Measurements from ENCODE around the gene RAB28. TPM values are rescaled to one million over a fixed set of nuclear protein-coding genes. Genes with fewer than 3 reads are reported as not detected.

RAB28 gene
- total RNA-seq, 4 donors from 2014 or later: 18.7 to 34.2 (median 20.1) TPM

GRCh38 chr4:13483768-13484121, 395 bp downstream of the RAB28 start:
- TF ChIP-seq CTCF (IDR thresholded peaks at IDR 0.05; ENCODE audit: low read depth): no peak

GRCh38 chr4:13483136-13483767, 888 bp downstream of the RAB28 start:
- TF ChIP-seq CTCF (IDR thresholded peaks at IDR 0.05; ENCODE audit: low read depth): no peak

- TF ChIP-seq CTCF (IDR thresholded peaks at IDR 0.05; ENCODE audit: low read depth): no peak
Observed at GRCh38 chr4:13481569-13481968, 2.6 kb downstream of the RAB28 start.

- no peak for TF ChIP-seq CTCF (IDR thresholded peaks at IDR 0.05; ENCODE audit: low read depth)
Observed at GRCh38 chr4:13478707-13479106, 5.4 kb downstream of the RAB28 start.

- TF ChIP-seq CTCF (IDR thresholded peaks at IDR 0.05; ENCODE audit: low read depth): no peak
Observed at GRCh38 chr4:13478131-13478530, 6.0 kb downstream of the RAB28 start.

GRCh38 chr4:13476915-13477314, 7.2 kb downstream of the RAB28 start:
- no peak for TF ChIP-seq CTCF (IDR thresholded peaks at IDR 0.05; ENCODE audit: low read depth)

GRCh38 chr4:13476152-13476551, 8.0 kb downstream of the RAB28 start:
- TF ChIP-seq CTCF (IDR thresholded peaks at IDR 0.05; ENCODE audit: low read depth): no peak
